Measurements from ENCODE around the gene THEM5. TPM values are rescaled to one million over a fixed set of nuclear protein-coding genes. Genes with fewer than 3 reads are reported as not detected.
A peak's percentile ranks its signal among the peaks of the same experiment; 100 is the strongest.

THEM5 gene
- polyA plus RNA-seq, 3 donors = not detected

DNA sequence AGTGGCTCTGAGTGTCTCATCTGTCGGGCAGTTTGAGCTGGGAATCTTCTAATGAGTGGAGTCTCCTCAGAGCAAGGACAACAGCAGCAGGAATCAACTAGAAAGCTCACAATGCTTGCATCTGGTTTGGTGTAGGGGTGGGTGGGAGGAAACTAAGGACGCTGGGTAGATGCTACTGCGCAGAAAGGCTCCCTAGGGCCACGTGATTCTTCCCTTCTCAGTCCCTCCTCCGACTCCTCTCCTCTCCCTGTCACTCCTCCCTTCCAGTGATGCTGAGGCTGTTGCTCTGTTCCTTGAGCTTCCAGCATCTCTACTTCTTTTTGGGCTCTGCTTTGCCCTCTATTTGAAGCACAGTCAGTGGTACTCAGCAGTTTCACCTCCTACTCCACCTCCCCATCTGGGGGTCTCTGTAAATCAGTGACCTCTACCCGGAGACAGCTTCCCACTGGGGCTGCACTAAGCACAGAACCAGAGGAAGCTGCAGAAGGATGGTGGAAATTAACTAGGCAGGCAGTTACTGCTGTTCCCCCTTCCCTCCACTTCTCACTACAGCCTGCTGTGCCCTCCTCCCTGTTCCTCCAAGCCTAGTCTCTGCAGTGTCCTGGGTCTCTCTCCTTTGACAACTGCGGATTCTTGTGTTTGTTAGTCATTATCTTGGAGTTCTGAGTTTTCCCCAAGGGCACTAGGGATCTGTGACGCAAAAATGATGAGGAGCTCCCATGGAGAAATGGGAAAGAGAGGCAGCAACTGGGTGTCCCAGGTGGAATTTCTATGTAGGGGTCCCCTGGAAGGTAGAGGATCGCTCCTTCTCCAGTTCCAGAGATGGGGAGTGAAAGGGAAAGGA, 54.1 kb downstream of the THEM5 start:
- no peak overlapping the region for H3K4me2 ChIP-seq (replicated peaks; ENCODE audit: extremely low read depth, low read length, poor library complexity, severe bottlenecking)
- no peak overlapping the region for H3K9ac ChIP-seq (ENCODE audit: insufficient read depth, low read length, poor library complexity, severe bottlenecking)
- H3K79me2 ChIP-seq (ENCODE audit: insufficient read depth, low read length) = no peaks in the 10 kb centered on the region
- TF ChIP-seq, protein P1, sequence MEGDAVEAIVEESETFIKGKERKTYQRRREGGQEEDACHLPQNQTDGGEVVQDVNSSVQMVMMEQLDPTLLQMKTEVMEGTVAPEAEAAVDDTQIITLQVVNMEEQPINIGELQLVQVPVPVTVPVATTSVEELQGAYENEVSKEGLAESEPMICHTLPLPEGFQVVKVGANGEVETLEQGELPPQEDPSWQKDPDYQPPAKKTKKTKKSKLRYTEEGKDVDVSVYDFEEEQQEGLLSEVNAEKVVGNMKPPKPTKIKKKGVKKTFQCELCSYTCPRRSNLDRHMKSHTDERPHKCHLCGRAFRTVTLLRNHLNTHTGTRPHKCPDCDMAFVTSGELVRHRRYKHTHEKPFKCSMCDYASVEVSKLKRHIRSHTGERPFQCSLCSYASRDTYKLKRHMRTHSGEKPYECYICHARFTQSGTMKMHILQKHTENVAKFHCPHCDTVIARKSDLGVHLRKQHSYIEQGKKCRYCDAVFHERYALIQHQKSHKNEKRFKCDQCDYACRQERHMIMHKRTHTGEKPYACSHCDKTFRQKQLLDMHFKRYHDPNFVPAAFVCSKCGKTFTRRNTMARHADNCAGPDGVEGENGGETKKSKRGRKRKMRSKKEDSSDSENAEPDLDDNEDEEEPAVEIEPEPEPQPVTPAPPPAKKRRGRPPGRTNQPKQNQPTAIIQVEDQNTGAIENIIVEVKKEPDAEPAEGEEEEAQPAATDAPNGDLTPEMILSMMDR (IDR thresholded peaks at IDR 0.05) = no peak
- Mint-ChIP-seq H3K4me1 (peaks cover 2% of the 10 kb centered on the region), H3K27me3 (ENCODE audit: low read depth in 3 of 3) (peaks cover 18 to 28% (median 22%) of the 10 kb centered on the region in 3 donors), H3K27ac (no peak overlapping the region), H3K4me3 (peak overlapping the region in 1 of 2 donors; percentile 2), H3K36me3 (no peaks in the 10 kb centered on the region), H3K9me3 (no peaks in the 10 kb centered on the region)
- peaks cover 5 to 16% of the 10 kb centered on the region in 2 donors for H3K27me3 ChIP-seq (ENCODE audit: control insufficient read depth in 2 of 2, insufficient read depth in 2 of 2, low read length in 2 of 2)
- H4K20me1 ChIP-seq (ENCODE audit: insufficient read depth, low read length) = no peaks in the 10 kb centered on the region
- H3K4me3 ChIP-seq (replicated peaks in 1 of 3; ENCODE audit: low read depth in 2 of 3, low read length in 3 of 3) = no peak overlapping the region
- H3K9me3 ChIP-seq (replicated peaks in 1 of 2; ENCODE audit: control insufficient read depth in 1 of 2, insufficient read depth in 1 of 2, low read length in 2 of 2) = no peaks in the 10 kb centered on the region
- DNase-seq = no peak
- H3K4me1 ChIP-seq (ENCODE audit: control insufficient read depth in 1 of 2, insufficient read depth in 2 of 2, low read length in 2 of 2) = no peaks in the 10 kb centered on the region
- intact Hi-C loops (cut with micrococcal nuclease) = no loop called here
- no peaks in the 10 kb centered on the region for H3K36me3 ChIP-seq (replicated peaks in 1 of 2; ENCODE audit: control insufficient read depth in 1 of 2, insufficient read depth in 2 of 2, low read length in 2 of 2)
- WGBS (ENCODE audit: insufficient coverage) = 79% methylated on average over 7 of the region's 9 CpGs
- H3K27ac ChIP-seq (ENCODE audit: low read depth in 1 of 2, low read length in 2 of 2) = no peak overlapping the region
- no peak overlapping the region for H2AFZ ChIP-seq (ENCODE audit: insufficient read depth, low read depth, low read length, poor library complexity, severe bottlenecking)

DNA sequence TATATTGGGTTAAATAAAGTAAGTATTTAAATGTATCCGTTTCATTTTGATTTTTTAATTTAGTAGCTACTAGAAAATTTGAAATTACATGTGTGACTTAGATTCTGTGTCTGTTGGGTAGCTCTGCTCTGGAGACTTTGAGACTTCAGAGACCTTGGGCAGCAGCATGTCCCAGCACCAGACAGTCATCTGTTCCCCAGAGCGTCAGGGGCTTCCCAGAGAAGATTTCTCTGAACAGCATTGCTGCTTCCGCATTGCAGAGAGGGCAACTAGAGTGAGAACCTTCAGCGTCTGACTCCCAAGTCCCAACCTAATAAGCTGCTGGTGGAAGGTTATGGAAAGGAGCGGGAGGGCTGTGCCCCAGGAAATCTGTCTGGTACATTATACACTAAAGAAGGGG, 54.9 kb downstream of the THEM5 start:
- Histone ChIP-seq H3K36me3 (replicated peaks in 1 of 2; ENCODE audit: control insufficient read depth in 1 of 2, insufficient read depth in 2 of 2, low read length in 2 of 2) (no peaks in the 10 kb centered on the region), H4K20me1 (ENCODE audit: insufficient read depth, low read length) (no peaks in the 10 kb centered on the region), H3K9ac (ENCODE audit: insufficient read depth, low read length, poor library complexity, severe bottlenecking) (no peak overlapping the region), H3K4me3 (replicated peaks in 1 of 3; ENCODE audit: low read depth in 2 of 3, low read length in 3 of 3) (no peak overlapping the region), H3K79me2 (ENCODE audit: insufficient read depth, low read length) (no peaks in the 10 kb centered on the region), H3K27me3 (ENCODE audit: control insufficient read depth in 2 of 2, insufficient read depth in 2 of 2, low read length in 2 of 2) (peaks cover 5 to 15% of the 10 kb centered on the region in 2 donors), H3K4me2 (replicated peaks; ENCODE audit: extremely low read depth, low read length, poor library complexity, severe bottlenecking) (no peak overlapping the region), H2AFZ (ENCODE audit: insufficient read depth, low read depth, low read length, poor library complexity, severe bottlenecking) (no peak overlapping the region), H3K9me3 (replicated peaks in 1 of 2; ENCODE audit: control insufficient read depth in 1 of 2, insufficient read depth in 1 of 2, low read length in 2 of 2) (no peaks in the 10 kb centered on the region), H3K27ac (ENCODE audit: low read depth in 1 of 2, low read length in 2 of 2) (no peak overlapping the region), H3K4me1 (ENCODE audit: control insufficient read depth in 1 of 2, insufficient read depth in 2 of 2, low read length in 2 of 2) (no peaks in the 10 kb centered on the region)
- Mint-ChIP-seq H3K9me3 (no peaks in the 10 kb centered on the region), H3K27me3 (ENCODE audit: low read depth in 3 of 3) (peaks cover 17 to 26% (median 18%) of the 10 kb centered on the region in 3 donors), H3K4me1 (peaks cover 2% of the 10 kb centered on the region), H3K27ac (no peak overlapping the region), H3K4me3 (no peak overlapping the region), H3K36me3 (no peaks in the 10 kb centered on the region)
- intact Hi-C loops (cut with micrococcal nuclease) = no loop called here
- TF ChIP-seq, protein P1 (IDR thresholded peaks at IDR 0.05) = no peak
- 89% methylated on average over 3 of the region's 5 CpGs for WGBS (ENCODE audit: insufficient coverage)
- DNase-seq = no peak

Small RNA genes within 50 kb of the gene (small RNA-seq; reads per million reads assigned to genes)
- gene RF00019 (ENCODE audit: insufficient read length, low read depth) = not detected

Other genes with a start within 250 kb of the THEM5 start
- gene SNX27, start 241.7 kb downstream of the THEM5 start, polyA plus RNA-seq = 10 to 100 TPM; 40.1 to 57.1 (median 47.6) TPM
- gene CELF3, start 136.9 kb downstream of the THEM5 start, polyA plus RNA-seq = not detected
- gene RIIAD1, start 132.2 kb downstream of the THEM5 start, polyA plus RNA-seq = not detected
- gene MRPL9, start 90.2 kb downstream of the THEM5 start, polyA plus RNA-seq = 10 to 100 TPM; 25.6 to 56.6 (median 56.4) TPM
- 1 to 10 TPM in 2 of 3 donors, under 1 TPM in 1; 0.72 to 1.6 (median 1.1) TPM for gene TDRKH, start 63.2 kb downstream of the THEM5 start, polyA plus RNA-seq
- not detected for gene LINGO4, start 48.3 kb downstream of the THEM5 start, polyA plus RNA-seq
- under 1 TPM in 1 of 3 donors, not detected in 2; 0.03 TPM for gene RORC, start 21.9 kb downstream of the THEM5 start, polyA plus RNA-seq
- gene C2CD4D, start 13.9 kb downstream of the THEM5 start, polyA plus RNA-seq = not detected
- gene THEM4, start 55.8 kb upstream of the THEM5 start, polyA plus RNA-seq = 1 to 10 TPM; 3.7 to 6.0 (median 4.6) TPM
- gene S100A10, start 140.1 kb upstream of the THEM5 start, polyA plus RNA-seq = 1,000 to 10,000 TPM in 2 of 3 donors, 100 to 1,000 TPM in 1; 422 to 2,138 (median 2,129) TPM
- 1,000 to 10,000 TPM; 1,184 to 3,364 (median 2,621) TPM for gene S100A11, start 183.3 kb upstream of the THEM5 start, polyA plus RNA-seq
- gene TCHHL1, start 235.4 kb upstream of the THEM5 start, polyA plus RNA-seq = not detected